GM23248 (cell line): ENCODE data around the gene CWC27. TPM values are rescaled to one million over a fixed set of nuclear protein-coding genes. Genes with fewer than 3 reads are reported as not detected.

Source experiments
- DNase-seq: peaks from one replicate; pipeline ENCODE4 v3.0.0-alpha.2; 2015
- H2AFZ ChIP-seq: fragments of 200-600 bp; sonication (generic); 2 replicates; pipeline ENCODE4 v1.6.1; 2016; ENCODE audit warnings: antibody characterized with exemption
- H3F3A ChIP-seq: fragments of 200-600 bp; sonication (generic); 2 replicates; pipeline ENCODE4 v1.6.1; 2016; ENCODE audit warnings: mild to moderate bottlenecking, antibody characterized with exemption, mixed run types; ENCODE audit not compliant: insufficient read depth
- H3K27ac ChIP-seq: fragments of 200-600 bp; sonication (generic); 2 replicates; pipeline ENCODE4 v1.5.1; 2016; ENCODE audit warnings: mild to moderate bottlenecking
- H3K27me3 ChIP-seq: fragments of 200-600 bp; sonication (generic); replicated peaks from 2 replicates; pipeline ENCODE4 v1.6.1; 2016; ENCODE audit warnings: mild to moderate bottlenecking; ENCODE audit not compliant: insufficient read depth
- H3K36me3 ChIP-seq: fragments of 200-600 bp; sonication (generic); 2 replicates; pipeline ENCODE4 v1.6.1; 2016; ENCODE audit warnings: low read depth, mild to moderate bottlenecking
- H3K4me1 ChIP-seq: fragments of 200-600 bp; sonication (generic); 2 replicates; pipeline ENCODE4 v1.6.1; 2016; ENCODE audit warnings: mild to moderate bottlenecking; ENCODE audit not compliant: insufficient read depth
- H3K4me2 ChIP-seq: fragments of 200-600 bp; sonication (generic); one replicate; pipeline ENCODE4 v1.6.1; 2016; ENCODE audit warnings: mild to moderate bottlenecking; ENCODE audit not compliant: unreplicated experiment
- H3K4me3 ChIP-seq: fragments of 200-600 bp; sonication (generic); 2 replicates; pipeline ENCODE4 v1.5.1; 2016; ENCODE audit warnings: mild to moderate bottlenecking
- H3K79me2 ChIP-seq: fragments of 200-600 bp; sonication (generic); 2 replicates; pipeline ENCODE4 v1.6.1; 2016; ENCODE audit warnings: mild to moderate bottlenecking; ENCODE audit not compliant: insufficient read depth
- H3K9ac ChIP-seq: fragments of 200-600 bp; sonication (generic); 2 replicates; pipeline ENCODE4 v1.6.1; 2016; ENCODE audit warnings: mild to moderate bottlenecking
- H3K9me2 ChIP-seq: fragments of 200-600 bp; sonication (generic); 2 replicates; pipeline ENCODE4 v1.6.1; 2016; ENCODE audit warnings: mixed run types, mild to moderate bottlenecking, moderate library complexity; ENCODE audit not compliant: insufficient read depth
- H3K9me3 ChIP-seq: fragments of 200-600 bp; sonication (generic); one replicate; pipeline ENCODE4 v1.6.1; 2017; ENCODE audit warnings: low read depth
- H4K20me1 ChIP-seq: fragments of 200-600 bp; sonication (generic); 2 replicates; pipeline ENCODE4 v1.6.0; 2016; ENCODE audit not compliant: insufficient read depth
- EZH2 ChIP-seq: fragments of 200-600 bp; sonication (generic); IDR thresholded peaks from 2 replicates; pipeline ENCODE4 v1.6.1; 2018; ENCODE audit warnings: antibody characterized with exemption, mild to moderate bottlenecking; ENCODE audit not compliant: insufficient read depth, poor library complexity, severe bottlenecking
- EZH2phosphoT487 ChIP-seq: fragments of 200-600 bp; sonication (generic); IDR thresholded peaks from 2 replicates; pipeline ENCODE4 v1.6.1; 2018; ENCODE audit warnings: antibody characterized with exemption, moderate library complexity, mild to moderate bottlenecking, low read depth; ENCODE audit not compliant: insufficient read depth
- WGBS, 2 experiments: methylation state at CpG; one replicate each; pipeline ENCODE4 v1.1.6; 2015 to 2017; ENCODE audit warnings: low lambda C conversion rate in 2 of 2, low coverage in 1 of 2; ENCODE audit errors: missing lambda C conversion rate in 2 of 2; 5-methylcytosine and 5-hydroxymethylcytosine counted together
- in situ Hi-C: fragments of 300-500 bp; cut with MboI; formaldehyde crosslinking; loops from 2 replicates; pipeline ENCODE4 v1.15.0; 2020
- polyA plus RNA-seq: library from polyadenylated mRNA; unstranded; fragments of >200 nt; fragmentation: Nextera tagmentation; extraction: Ambion mirVana; gene quantifications from 2 replicates; pipeline ENCODE4 v1.2.1, GENCODE V29; 2016
- total RNA-seq: library from RNA; depleted of rRNA; stranded (reverse); fragments of >200 nt; shearing (Covaris generic); gene quantifications from 2 replicates; pipeline ENCODE4 v1.2.3, GENCODE V29; 2014

The CWC27 gene
- total and polyA plus RNA-seq, 2 experiments from 2014 or later: 22.7 to 30.5 TPM

DNA sequence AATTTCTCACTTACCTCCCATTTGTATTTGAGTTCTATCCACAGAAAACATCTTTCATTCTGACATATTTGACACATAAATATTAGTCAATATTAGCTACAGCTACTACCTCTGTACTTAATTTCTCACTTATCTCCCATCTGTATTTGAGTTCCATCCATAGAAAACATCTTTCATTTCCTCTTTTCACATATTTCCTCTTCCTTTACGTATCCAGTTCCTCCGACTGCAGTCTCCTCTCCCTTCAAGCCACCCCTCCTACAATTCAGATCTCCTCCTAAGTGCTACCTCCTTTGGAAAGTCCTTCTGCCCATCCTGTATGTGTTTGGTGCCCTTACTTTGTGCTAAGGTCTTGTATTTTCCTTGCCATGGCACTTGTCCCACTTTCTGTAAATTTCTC is 1.8 kb upstream of the CWC27 start:
- 77 to 82% methylated on average over 2 of the region's 2 CpGs for WGBS, 2 experiments
- Histone ChIP-seq H3K27me3 (no peaks in the 10 kb centered on the region), H3K79me2 (peaks cover 97% of the 10 kb centered on the region), H3F3A (0 out of 2 replicates have a peak, but pooled peaks cover 6% of the 10 kb centered on the region), H3K27ac (no peak overlapping the region), H3K9me3 (no peaks in the 10 kb centered on the region), H3K4me3 (peak overlapping the region; percentile 99), H3K9ac (peak overlapping the region; percentile 93), H3K4me1 (peaks cover 32% of the 10 kb centered on the region), H3K9me2 (no peaks in the 10 kb centered on the region), H3K4me2 (peak overlapping the region; percentile 100), H3K36me3 (0 out of 2 replicates have a peak, but pooled peaks cover 3% of the 10 kb centered on the region), H4K20me1 (no peaks in the 10 kb centered on the region), H2AFZ (no peak overlapping the region)
- DNase-seq: no peak
- in situ Hi-C loops: no loop called here
- TF ChIP-seq EZH2phosphoT487: no peak
- no peak for TF ChIP-seq EZH2

DNA sequence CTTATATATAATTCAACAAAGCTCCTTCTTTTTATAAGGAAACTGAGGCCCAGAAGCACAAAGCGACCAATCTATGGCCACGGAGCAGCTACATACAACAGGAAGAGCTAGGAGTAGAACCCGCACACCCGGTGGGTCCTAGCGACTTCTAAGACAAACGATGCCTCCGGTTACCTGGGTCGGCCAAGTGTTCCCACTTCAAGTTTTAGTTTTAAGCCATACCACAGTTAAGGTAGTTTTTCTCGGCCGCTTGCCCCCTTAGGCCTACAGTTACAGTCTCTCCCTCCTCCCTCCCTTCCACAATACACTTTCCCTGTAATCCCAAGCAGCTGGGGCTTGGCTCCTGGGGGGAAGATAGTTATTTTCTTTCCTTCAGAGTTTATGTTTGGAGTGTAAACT is 772 bp upstream of the CWC27 start:
- H3K36me3 ChIP-seq: 0 out of 2 replicates have a peak, but pooled peaks cover 3% of the 10 kb centered on the region
- peak overlapping the region; percentile 79 for H3K27ac ChIP-seq
- TF ChIP-seq EZH2 (no peak), EZH2phosphoT487 (no peak)
- peaks cover 95% of the 10 kb centered on the region for H3K79me2 ChIP-seq
- 0 out of 2 replicates have a peak, but pooled peaks cover 6% of the 10 kb centered on the region for H3F3A ChIP-seq
- 1 to 2% methylated on average over 10 of the region's 10 CpGs for WGBS, 2 experiments
- H3K9me3 ChIP-seq: no peaks in the 10 kb centered on the region
- H3K9ac ChIP-seq: peak overlapping the region; percentile 93
- H4K20me1 ChIP-seq: no peaks in the 10 kb centered on the region
- in situ Hi-C loops: no loop called here
- peak overlapping the region; percentile 100 for H3K4me2 ChIP-seq
- no peaks in the 10 kb centered on the region for H3K9me2 ChIP-seq
- peaks cover 32% of the 10 kb centered on the region for H3K4me1 ChIP-seq
- H3K27me3 ChIP-seq: no peaks in the 10 kb centered on the region
- DNase-seq: peak; percentile 43
- H3K4me3 ChIP-seq: peak overlapping the region; percentile 99
- H2AFZ ChIP-seq: peak overlapping the region; percentile 97

DNA sequence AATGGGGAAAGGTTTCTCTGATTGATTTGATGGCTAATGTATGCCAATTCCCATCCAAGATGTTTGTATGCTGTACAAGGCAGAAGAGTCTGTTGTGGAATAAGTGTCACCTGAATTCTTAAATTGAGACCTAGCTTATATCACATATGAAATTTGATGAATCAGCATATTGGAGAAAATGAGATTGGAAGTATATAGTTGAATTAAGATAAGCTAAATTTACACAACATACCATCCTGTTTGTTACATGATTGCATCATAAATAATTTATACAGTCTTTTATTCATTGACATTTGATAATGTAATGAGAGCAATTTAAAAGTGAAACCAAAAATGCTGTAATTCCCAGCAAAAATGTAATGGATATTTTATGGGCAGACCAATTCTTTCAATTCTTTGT is 1.1 kb downstream of the CWC27 start:
- H3F3A ChIP-seq: 0 out of 2 replicates have a peak, but pooled peaks cover 6% of the 10 kb centered on the region
- peak overlapping the region; percentile 93 for H3K9ac ChIP-seq
- no peaks in the 10 kb centered on the region for H3K9me3 ChIP-seq
- H2AFZ ChIP-seq: 0 out of 2 replicates have a peak overlapping the region, but pooled peaks have one; percentile 97
- H3K36me3 ChIP-seq: 0 out of 2 replicates have a peak, but pooled peaks cover 3% of the 10 kb centered on the region
- in situ Hi-C loops: no loop called here
- H3K4me2 ChIP-seq: peak overlapping the region; percentile 100
- peaks cover 32% of the 10 kb centered on the region for H3K4me1 ChIP-seq
- DNase-seq: no peak
- H4K20me1 ChIP-seq: no peaks in the 10 kb centered on the region
- H3K79me2 ChIP-seq: peaks cover 86% of the 10 kb centered on the region
- no peak overlapping the region for H3K27ac ChIP-seq
- no peaks in the 10 kb centered on the region for H3K27me3 ChIP-seq
- no peak for TF ChIP-seq EZH2
- TF ChIP-seq EZH2phosphoT487: no peak
- H3K4me3 ChIP-seq: peak overlapping the region; percentile 99
- H3K9me2 ChIP-seq: no peaks in the 10 kb centered on the region

DNA sequence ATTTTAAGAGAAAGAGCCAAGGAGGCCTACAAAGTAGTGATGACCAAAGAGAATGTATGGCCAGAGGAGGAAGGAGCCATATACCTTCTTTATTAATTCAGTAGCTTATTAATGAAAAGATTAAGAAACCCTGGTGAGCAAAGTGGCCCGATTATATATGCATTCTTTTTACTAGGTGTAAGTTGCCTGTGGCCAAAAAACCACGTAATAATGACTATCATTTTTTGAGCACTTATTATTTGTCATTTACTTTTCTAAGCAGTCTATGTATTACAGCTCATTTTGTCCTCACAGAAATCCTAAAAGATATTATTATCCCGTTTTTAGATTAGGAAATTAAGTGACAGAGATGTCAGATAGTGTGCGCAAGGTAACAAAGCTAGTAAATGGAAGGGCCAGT is 3.0 kb downstream of the CWC27 start:
- H3F3A ChIP-seq: 0 out of 2 replicates have a peak, but pooled peaks cover 6% of the 10 kb centered on the region
- no peaks in the 10 kb centered on the region for H3K9me3 ChIP-seq
- no peaks in the 10 kb centered on the region for H4K20me1 ChIP-seq
- H3K27ac ChIP-seq: no peak overlapping the region
- H3K9ac ChIP-seq: no peak overlapping the region
- no peak overlapping the region for H2AFZ ChIP-seq
- H3K4me1 ChIP-seq: peaks cover 24% of the 10 kb centered on the region
- 83 to 89% methylated on average over 4 of the region's 4 CpGs for WGBS, 2 experiments
- H3K4me2 ChIP-seq: no peak overlapping the region
- no peak overlapping the region for H3K4me3 ChIP-seq
- peaks cover 67% of the 10 kb centered on the region for H3K79me2 ChIP-seq
- TF ChIP-seq EZH2 (no peak), EZH2phosphoT487 (no peak)
- H3K36me3 ChIP-seq: peaks cover 5% of the 10 kb centered on the region; the same call in 1 of the 2 replicates
- no peaks in the 10 kb centered on the region for H3K9me2 ChIP-seq
- H3K27me3 ChIP-seq: no peaks in the 10 kb centered on the region
- in situ Hi-C loops: no loop called here
- no peak for DNase-seq
